HL-60 (cell line): ENCODE measurements around the gene CYP2D6.

Experiments used
- DNase-seq, 2 experiments: peaks; one replicate each; pipeline ENCODE4 v3.0.0-alpha.2; 2010 to 2020; ENCODE audit warnings: low read depth in 1 of 2, low spot score in 1 of 2
- H3K27ac ChIP-seq: fragments of 250-450 bp; sonication (Bioruptor Pico); replicated peaks from 2 replicates; pipeline ENCODE4 v1.5.1; 2020; ENCODE audit warnings: mild to moderate bottlenecking, moderate library complexity
- H3K27me3 ChIP-seq: fragments of 250-450 bp; sonication (Bioruptor Pico); 2 replicates; pipeline ENCODE4 v1.5.1; 2021; ENCODE audit warnings: mild to moderate bottlenecking, moderate library complexity; ENCODE audit not compliant: insufficient read depth, poor library complexity, severe bottlenecking
- H3K4me3 ChIP-seq: replicated peaks from 2 replicates; pipeline ENCODE4 v1.5.1; 2011; ENCODE audit warnings: mild to moderate bottlenecking, control low read depth, low read length; ENCODE audit not compliant: insufficient read depth
- GABPA ChIP-seq: IDR thresholded peaks from 2 replicates; pipeline ENCODE4 v1.6.1; 2012; ENCODE audit warnings: low read depth
- POLR2AphosphoS5 ChIP-seq: IDR thresholded peaks from 2 replicates; pipeline ENCODE4 v1.6.1; 2012; ENCODE audit warnings: low read depth
- REST ChIP-seq: IDR thresholded peaks from 2 replicates; pipeline ENCODE4 v1.6.1; 2012; ENCODE audit warnings: low read depth; ENCODE audit not compliant: insufficient replicate concordance
- SPI1 ChIP-seq: IDR thresholded peaks from 2 replicates; pipeline ENCODE4 v1.6.1; 2012; ENCODE audit warnings: low read depth, mild to moderate bottlenecking, borderline replicate concordance
- TF ChIP-seq, protein P1 (sequence below): IDR thresholded peaks from one replicate; pipeline ENCODE4 v1.5.1; 2011; ENCODE audit warnings: low read length, control low read depth, inconsistent platforms; ENCODE audit not compliant: insufficient read depth

The CYP2D6 gene

GRCh38 chr22:42168476-42168875, 37.9 kb upstream of the CYP2D6 start:
- no peak for TF ChIP-seq GABPA
- no peak for TF ChIP-seq REST
- no peak for TF ChIP-seq SPI1
- TF ChIP-seq, protein P1, sequence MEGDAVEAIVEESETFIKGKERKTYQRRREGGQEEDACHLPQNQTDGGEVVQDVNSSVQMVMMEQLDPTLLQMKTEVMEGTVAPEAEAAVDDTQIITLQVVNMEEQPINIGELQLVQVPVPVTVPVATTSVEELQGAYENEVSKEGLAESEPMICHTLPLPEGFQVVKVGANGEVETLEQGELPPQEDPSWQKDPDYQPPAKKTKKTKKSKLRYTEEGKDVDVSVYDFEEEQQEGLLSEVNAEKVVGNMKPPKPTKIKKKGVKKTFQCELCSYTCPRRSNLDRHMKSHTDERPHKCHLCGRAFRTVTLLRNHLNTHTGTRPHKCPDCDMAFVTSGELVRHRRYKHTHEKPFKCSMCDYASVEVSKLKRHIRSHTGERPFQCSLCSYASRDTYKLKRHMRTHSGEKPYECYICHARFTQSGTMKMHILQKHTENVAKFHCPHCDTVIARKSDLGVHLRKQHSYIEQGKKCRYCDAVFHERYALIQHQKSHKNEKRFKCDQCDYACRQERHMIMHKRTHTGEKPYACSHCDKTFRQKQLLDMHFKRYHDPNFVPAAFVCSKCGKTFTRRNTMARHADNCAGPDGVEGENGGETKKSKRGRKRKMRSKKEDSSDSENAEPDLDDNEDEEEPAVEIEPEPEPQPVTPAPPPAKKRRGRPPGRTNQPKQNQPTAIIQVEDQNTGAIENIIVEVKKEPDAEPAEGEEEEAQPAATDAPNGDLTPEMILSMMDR: no peak
- no peak for TF ChIP-seq POLR2AphosphoS5
- DNase-seq: no peak
- Histone ChIP-seq H3K4me3 (no peak overlapping the region), H3K27ac (no peak overlapping the region), H3K27me3 (no peaks in the 10 kb centered on the region)

GRCh38 chr22:42167066-42167465, 36.5 kb upstream of the CYP2D6 start:
- Histone ChIP-seq H3K27me3 (no peaks in the 10 kb centered on the region), H3K27ac (no peak overlapping the region), H3K4me3 (no peak overlapping the region)
- no peak for DNase-seq
- TF ChIP-seq POLR2AphosphoS5: no peak
- TF ChIP-seq, protein P1: no peak
- no peak for TF ChIP-seq GABPA
- TF ChIP-seq REST: no peak

GRCh38 chr22:42164901-42165300, 34.3 kb upstream of the CYP2D6 start:
- Histone ChIP-seq H3K27ac (no peak overlapping the region), H3K27me3 (no peaks in the 10 kb centered on the region), H3K4me3 (no peak overlapping the region)
- no peak for DNase-seq
- TF ChIP-seq GABPA (no peak), POLR2AphosphoS5 (no peak), REST (no peak), SPI1 (no peak)
- TF ChIP-seq, protein P1: no peak
